ENCODE measurements around the gene ELMO1.

The ELMO1 gene

GRCh38 chr7:37208528-37208927, 240.1 kb downstream of the ELMO1 start:
- Histone ChIP-seq H4K91ac (ENCODE audit: low read depth, low read length) (no peak overlapping the region), H3K9ac (ENCODE audit: low read length) (no peak overlapping the region), H3K27me3 (ENCODE audit: insufficient read depth, low read length) (no peaks in the 10 kb centered on the region), H2AK5ac (ENCODE audit: low read length) (no peak overlapping the region), H3K18ac (ENCODE audit: low read length) (no peak overlapping the region), H3K4me2 (ENCODE audit: low read length) (no peak overlapping the region), H2BK5ac (ENCODE audit: low read depth, low read length, poor library complexity) (no peak overlapping the region), H3K27ac (ENCODE audit: low read depth, low read length) (no peak overlapping the region), H3K4ac (ENCODE audit: low read depth, low read length) (no peak overlapping the region), H3K79me2 (ENCODE audit: control insufficient read depth, insufficient read depth, low read length, poor library complexity) (no peaks in the 10 kb centered on the region), H2BK120ac (ENCODE audit: insufficient read depth, low read length, poor library complexity) (no peak overlapping the region), H3K9me3 (ENCODE audit: insufficient read depth, low read depth, low read length) (no peaks in the 10 kb centered on the region), H3K4me1 (ENCODE audit: control insufficient read depth in 1 of 2, insufficient read depth in 2 of 2, low read length in 2 of 2) (no peaks in the 10 kb centered on the region), H3K36me3 (ENCODE audit: control insufficient read depth in 1 of 2, insufficient read depth in 2 of 2, low read length in 2 of 2) (peaks cover 15 to 36% of the 10 kb centered on the region in 2 experiments), H4K8ac (ENCODE audit: low read depth, low read length) (no peak overlapping the region), H3K79me1 (ENCODE audit: low read length) (no peaks in the 10 kb centered on the region), H2BK12ac (ENCODE audit: low read length) (no peak overlapping the region), H4K12ac (ENCODE audit: low read depth, low read length) (no peak overlapping the region), H2AFZ (ENCODE audit: insufficient read depth, low read length, poor library complexity) (no peak overlapping the region), H3K14ac (ENCODE audit: low read length) (no peak overlapping the region), H3K23ac (ENCODE audit: low read length) (no peak overlapping the region), H3K4me3 (ENCODE audit: low read depth, low read length) (no peak overlapping the region)
- WGBS (ENCODE audit: extremely low coverage, insufficient coverage, insufficient read length): no CpG with 5 or more reads among the region's 5 CpGs
- DNase-seq: peak; percentile 38 to 76

GRCh38 chr7:37206192-37206591, 242.5 kb downstream of the ELMO1 start:
- no peak overlapping the region for H3K23ac ChIP-seq (ENCODE audit: low read length)
- no peak overlapping the region for H3K27ac ChIP-seq (ENCODE audit: low read depth, low read length)
- no peak overlapping the region for H2BK12ac ChIP-seq (ENCODE audit: low read length)
- H3K79me1 ChIP-seq (ENCODE audit: low read length): no peaks in the 10 kb centered on the region
- no peak overlapping the region for H3K4me2 ChIP-seq (ENCODE audit: low read length)
- H3K9me3 ChIP-seq (ENCODE audit: insufficient read depth, low read depth, low read length): no peaks in the 10 kb centered on the region
- no peak overlapping the region for H4K8ac ChIP-seq (ENCODE audit: low read depth, low read length)
- H3K4me1 ChIP-seq (ENCODE audit: control insufficient read depth in 1 of 2, insufficient read depth in 2 of 2, low read length in 2 of 2): no peaks in the 10 kb centered on the region
- H3K27me3 ChIP-seq (ENCODE audit: insufficient read depth, low read length): no peaks in the 10 kb centered on the region
- no peak overlapping the region for H4K12ac ChIP-seq (ENCODE audit: low read depth, low read length)
- no peak overlapping the region for H2AFZ ChIP-seq (ENCODE audit: insufficient read depth, low read length, poor library complexity)
- H3K18ac ChIP-seq (ENCODE audit: low read length): no peak overlapping the region
- H3K14ac ChIP-seq (ENCODE audit: low read length): no peak overlapping the region
- DNase-seq: no peak
- no CpG with 5 or more reads among the region's 3 CpGs for WGBS (ENCODE audit: extremely low coverage, insufficient coverage, insufficient read length)
- H3K4me3 ChIP-seq (ENCODE audit: low read depth, low read length): no peak overlapping the region
- H3K79me2 ChIP-seq (ENCODE audit: control insufficient read depth, insufficient read depth, low read length, poor library complexity): no peaks in the 10 kb centered on the region
- H3K36me3 ChIP-seq (ENCODE audit: control insufficient read depth in 1 of 2, insufficient read depth in 2 of 2, low read length in 2 of 2): peaks cover 10 to 23% of the 10 kb centered on the region in 2 experiments
- H3K9ac ChIP-seq (ENCODE audit: low read length): no peak overlapping the region
- H2BK5ac ChIP-seq (ENCODE audit: low read depth, low read length, poor library complexity): no peak overlapping the region
- H3K4ac ChIP-seq (ENCODE audit: low read depth, low read length): no peak overlapping the region
- no peak overlapping the region for H4K91ac ChIP-seq (ENCODE audit: low read depth, low read length)
- no peak overlapping the region for H2BK120ac ChIP-seq (ENCODE audit: insufficient read depth, low read length, poor library complexity)
- H2AK5ac ChIP-seq (ENCODE audit: low read length): no peak overlapping the region

GRCh38 chr7:37205451-37205850, 243.2 kb downstream of the ELMO1 start:
- Histone ChIP-seq H2AFZ (ENCODE audit: insufficient read depth, low read length, poor library complexity) (no peak overlapping the region), H3K4me1 (ENCODE audit: control insufficient read depth in 1 of 2, insufficient read depth in 2 of 2, low read length in 2 of 2) (no peaks in the 10 kb centered on the region), H3K27ac (ENCODE audit: low read depth, low read length) (no peak overlapping the region), H2BK12ac (ENCODE audit: low read length) (no peak overlapping the region), H2BK5ac (ENCODE audit: low read depth, low read length, poor library complexity) (no peak overlapping the region), H3K36me3 (ENCODE audit: control insufficient read depth in 1 of 2, insufficient read depth in 2 of 2, low read length in 2 of 2) (peaks cover 10 to 21% of the 10 kb centered on the region in 2 experiments), H3K9me3 (ENCODE audit: insufficient read depth, low read depth, low read length) (no peaks in the 10 kb centered on the region), H3K79me1 (ENCODE audit: low read length) (no peaks in the 10 kb centered on the region), H3K27me3 (ENCODE audit: insufficient read depth, low read length) (no peaks in the 10 kb centered on the region), H3K79me2 (ENCODE audit: control insufficient read depth, insufficient read depth, low read length, poor library complexity) (no peaks in the 10 kb centered on the region), H4K8ac (ENCODE audit: low read depth, low read length) (no peak overlapping the region), H2AK5ac (ENCODE audit: low read length) (no peak overlapping the region), H4K12ac (ENCODE audit: low read depth, low read length) (no peak overlapping the region), H3K23ac (ENCODE audit: low read length) (no peak overlapping the region), H3K4ac (ENCODE audit: low read depth, low read length) (no peak overlapping the region), H3K4me3 (ENCODE audit: low read depth, low read length) (no peak overlapping the region), H3K9ac (ENCODE audit: low read length) (no peak overlapping the region), H3K14ac (ENCODE audit: low read length) (no peak overlapping the region), H3K18ac (ENCODE audit: low read length) (no peak overlapping the region), H4K91ac (ENCODE audit: low read depth, low read length) (no peak overlapping the region), H3K4me2 (ENCODE audit: low read length) (no peak overlapping the region), H2BK120ac (ENCODE audit: insufficient read depth, low read length, poor library complexity) (no peak overlapping the region)
- no CpG with 5 or more reads among the region's 6 CpGs for WGBS (ENCODE audit: extremely low coverage, insufficient coverage, insufficient read length)
- DNase-seq: no peak

- Histone ChIP-seq H2AK5ac (ENCODE audit: low read length) (no peak overlapping the region), H3K79me1 (ENCODE audit: low read length) (no peaks in the 10 kb centered on the region), H3K14ac (ENCODE audit: low read length) (no peak overlapping the region), H2BK12ac (ENCODE audit: low read length) (no peak overlapping the region), H3K27me3 (ENCODE audit: insufficient read depth, low read length) (no peaks in the 10 kb centered on the region), H3K23ac (ENCODE audit: low read length) (no peak overlapping the region), H3K18ac (ENCODE audit: low read length) (no peak overlapping the region), H3K9ac (ENCODE audit: low read length) (no peak overlapping the region), H2BK5ac (ENCODE audit: low read depth, low read length, poor library complexity) (no peak overlapping the region), H3K27ac (ENCODE audit: low read depth, low read length) (no peak overlapping the region), H4K8ac (ENCODE audit: low read depth, low read length) (no peak overlapping the region), H4K91ac (ENCODE audit: low read depth, low read length) (no peak overlapping the region), H3K4me3 (ENCODE audit: low read depth, low read length) (no peak overlapping the region), H2AFZ (ENCODE audit: insufficient read depth, low read length, poor library complexity) (no peak overlapping the region), H3K4ac (ENCODE audit: low read depth, low read length) (no peak overlapping the region), H3K4me1 (ENCODE audit: control insufficient read depth in 1 of 2, insufficient read depth in 2 of 2, low read length in 2 of 2) (no peaks in the 10 kb centered on the region), H4K12ac (ENCODE audit: low read depth, low read length) (no peak overlapping the region), H3K9me3 (ENCODE audit: insufficient read depth, low read depth, low read length) (no peaks in the 10 kb centered on the region), H3K36me3 (ENCODE audit: control insufficient read depth in 1 of 2, insufficient read depth in 2 of 2, low read length in 2 of 2) (peaks cover 11 to 21% of the 10 kb centered on the region in 2 experiments), H2BK120ac (ENCODE audit: insufficient read depth, low read length, poor library complexity) (no peak overlapping the region), H3K4me2 (ENCODE audit: low read length) (no peak overlapping the region), H3K79me2 (ENCODE audit: control insufficient read depth, insufficient read depth, low read length, poor library complexity) (no peaks in the 10 kb centered on the region)
- WGBS (ENCODE audit: extremely low coverage, insufficient coverage, insufficient read length): no CpG with 5 or more reads among the region's 2 CpGs
- no peak for DNase-seq
Observed at GRCh38 chr7:37201876-37202198, 246.8 kb downstream of the ELMO1 start.

Measured in trophoblast cell (in vitro differentiated cells and primary cell).